T-cell (primary cell): ENCODE data around the gene LDLRAD4. TPM values are rescaled to one million over a fixed set of nuclear protein-coding genes. Genes with fewer than 3 reads are reported as not detected.

Experiments
- ATAC-seq, 4 experiments: fragments of 200-7000 bp in 3 of 4; fragments of 150-1000 bp in 1 of 4; cut with Tn5 transposase; replicated peaks in 1 of 4; 1 replicate in 3 of 4; 2 replicates in 1 of 4; pipeline ENCODE4 v1.10.0; 2021; ENCODE audit warnings: moderate library complexity in 3 of 4, mild to moderate bottlenecking in 2 of 4, moderate number of reproducible peaks in 1 of 4
- CTCF ChIA-PET, 2 donors: fragments of 300-600 bp; sonication (Branson Sonifier 250); formaldehyde crosslinking; loops; one replicate each; lab custom pipeline; 2022; ENCODE audit warnings: antibody characterized with exemption in 2 of 2; lab: Charles Lee
- POLR2A ChIA-PET, 2 donors: fragments of 300-600 bp; sonication (Branson Sonifier 250); formaldehyde crosslinking; loops; one replicate each; lab custom pipeline; 2022; ENCODE audit warnings: antibody characterized with exemption in 2 of 2; lab: Charles Lee
- DNase-seq, 35 experiments: peaks; one replicate each; pipeline versions ENCODE4 v3.0.0 to v3.0.0-alpha.2; 2013 to 2023
- H3K27ac ChIP-seq: one replicate; pipeline ENCODE4 v1.5.1; 2013; ENCODE audit warnings: low read length
- H3K27me3 ChIP-seq, 2 experiments: replicated peaks in 1 of 2; 1 replicate in 1 of 2; 2 replicates in 1 of 2; pipeline versions ENCODE4 v1.6.1 to v1.7.0; 2013; ENCODE audit warnings: low read length in 1 of 2, mixed read lengths in 1 of 2; ENCODE audit not compliant: control insufficient read depth in 2 of 2, insufficient read depth in 2 of 2; ENCODE audit errors: extremely low read depth in 1 of 2
- H3K36me3 ChIP-seq, 2 donors: 1 replicate in 1 of 2; 2 replicates in 1 of 2; pipeline versions ENCODE4 v1.6.1 to v1.7.0; 2013; ENCODE audit warnings: low read length in 1 of 2; ENCODE audit not compliant: control insufficient read depth in 2 of 2, insufficient read depth in 1 of 2; ENCODE audit errors: extremely low read depth in 1 of 2
- H3K4me1 ChIP-seq, 2 experiments: 1 replicate in 1 of 2; 2 replicates in 1 of 2; pipeline versions ENCODE4 v1.6.1 to v1.7.0; 2013; ENCODE audit warnings: low read length in 2 of 2, mixed read lengths in 1 of 2; ENCODE audit not compliant: insufficient read depth in 2 of 2, control insufficient read depth in 1 of 2; ENCODE audit errors: extremely low read depth in 1 of 2
- H3K4me3 ChIP-seq, 2 donors: 1 replicate in 1 of 2; 2 replicates in 1 of 2; pipeline versions ENCODE4 v1.5.1 to v1.7.0; 2013; ENCODE audit warnings: mild to moderate bottlenecking in 2 of 2, low read length in 1 of 2, moderate library complexity in 1 of 2; ENCODE audit not compliant: control insufficient read depth in 1 of 2; ENCODE audit errors: extremely low read depth in 1 of 2
- H3K9me3 ChIP-seq: 2 replicates; pipeline ENCODE4 v1.7.0; 2013
- H3K27ac Mint-ChIP-seq, 2 donors: one replicate each; pipeline ENCODE4 v1.8.0; 2020 to 2021; ENCODE audit warnings: mild to moderate bottlenecking in 2 of 2, mixed read lengths in 2 of 2
- H3K27me3 Mint-ChIP-seq, 2 donors: one replicate each; pipeline ENCODE4 v1.8.0; 2021 to 2022; ENCODE audit warnings: mixed read lengths in 2 of 2
- H3K36me3 Mint-ChIP-seq: one replicate; pipeline ENCODE4 v1.8.0; 2021; ENCODE audit warnings: mixed read lengths
- H3K4me1 Mint-ChIP-seq, 3 donors: one replicate each; pipeline ENCODE4 v1.8.0; 2020 to 2022; ENCODE audit warnings: mixed read lengths in 3 of 3, mild to moderate bottlenecking in 1 of 3
- H3K4me3 Mint-ChIP-seq, 3 donors: one replicate each; pipeline ENCODE4 v1.8.0; 2020 to 2022; ENCODE audit warnings: mild to moderate bottlenecking in 3 of 3, mixed read lengths in 3 of 3, moderate library complexity in 3 of 3
- H3K9me3 Mint-ChIP-seq, 3 donors: one replicate each; pipeline ENCODE4 v1.8.0; 2020 to 2022; ENCODE audit warnings: mixed read lengths in 3 of 3
- WGBS: methylation state at CpG from one replicate; pipeline ENCODE4 v1.1.5; 2013; ENCODE audit warnings: missing lambda C conversion rate; ENCODE audit not compliant: insufficient coverage; 5-methylcytosine and 5-hydroxymethylcytosine counted together
- total RNA-seq, 35 experiments: library from RNA in 6 of 35; stranded (reverse) in 6 of 35; fragments of 120-200 nt in 1 of 35; gene quantifications; one replicate each; pipeline versions ENCODE4 v1.2.1 to v1.2.4 and lab custom pipeline; 2013 to 2026

The LDLRAD4 gene
- total RNA-seq, 5 donors from 2014 or later (not counting 1 experiment from before 2014, with no cell fraction given) = 57.6 to 80.8 (median 72.4) TPM

DNA sequence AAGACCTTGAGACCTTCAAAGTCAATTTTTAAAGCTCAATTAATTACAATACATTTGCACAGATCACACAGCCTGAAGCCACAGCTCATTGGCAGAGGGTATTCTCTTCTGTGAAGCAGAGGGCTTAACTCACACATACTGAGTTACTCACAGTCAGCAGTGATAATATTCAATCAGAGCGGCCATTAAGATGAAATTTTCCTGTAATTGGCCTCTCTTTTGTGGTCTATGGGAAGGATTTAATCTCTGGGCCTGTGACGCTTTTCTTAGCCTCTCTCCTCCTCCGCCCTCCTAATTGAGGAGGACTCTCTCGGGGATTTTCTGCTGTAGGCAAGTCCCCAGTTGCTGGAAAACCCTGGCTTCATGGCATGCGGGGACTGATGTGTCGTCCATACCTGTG, 12.3 kb upstream of the LDLRAD4 start:
- H3K27me3 Mint-ChIP-seq = peaks cover 20 to 49% of the 10 kb centered on the region in 2 donors
- H3K4me3 Mint-ChIP-seq = no peak overlapping the region
- no peak for ATAC-seq

DNA sequence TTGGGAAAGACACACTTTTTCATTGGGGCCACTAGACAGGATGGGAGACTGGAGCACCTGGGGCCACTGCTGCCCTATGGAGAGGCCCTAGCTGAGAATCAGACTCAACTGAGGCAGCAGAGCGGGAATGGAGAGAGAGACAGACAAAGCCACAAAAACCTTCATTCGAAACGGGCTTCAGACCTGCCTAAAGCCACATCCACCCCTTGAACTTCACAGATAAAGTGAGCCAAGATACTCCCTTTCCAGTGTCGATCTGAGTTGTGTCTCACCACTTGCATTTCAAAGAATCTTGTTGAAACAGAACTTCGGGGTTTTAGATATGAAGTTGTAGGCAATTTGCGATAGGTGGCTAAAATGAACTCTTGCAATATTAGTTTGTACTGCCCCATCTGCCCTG, 11.3 kb upstream of the LDLRAD4 start:
- peaks cover 2 to 9% of the 10 kb centered on the region in 2 experiments for H3K4me1 ChIP-seq
- H3K27ac ChIP-seq = no peak overlapping the region
- ATAC-seq = peak in 1 of 4 experiments; percentile 32
- H3K4me3 ChIP-seq = no peak overlapping the region
- peaks cover 0 to 34% of the 10 kb centered on the region in 2 experiments for H3K27me3 ChIP-seq
- Mint-ChIP-seq H3K4me3 (no peak overlapping the region), H3K4me1 (peaks cover 0 to 11% (median 2%) of the 10 kb centered on the region in 3 donors), H3K27ac (no peak overlapping the region), H3K27me3 (peaks cover 20 to 49% of the 10 kb centered on the region in 2 donors), H3K9me3 (no peaks in the 10 kb centered on the region), H3K36me3 (no peaks in the 10 kb centered on the region)
- H3K36me3 ChIP-seq = no peaks in the 10 kb centered on the region
- 60% methylated on average over 1 of the region's 6 CpGs for WGBS
- no peak for DNase-seq
- H3K9me3 ChIP-seq = no peaks in the 10 kb centered on the region
- POLR2A ChIA-PET = no interaction called here
- CTCF ChIA-PET = interaction anchor here in 1 of 2 donors (0.6 kb wide), 1 partner anchor 110 kb away, joined by 3 read pairs; no protein-coding TSS in a partner anchor

More for the DNA sequence above, 12.3 kb upstream of the LDLRAD4 start:
- Histone ChIP-seq H3K27me3 (peaks cover 0 to 34% of the 10 kb centered on the region in 2 experiments), H3K9me3 (no peaks in the 10 kb centered on the region), H3K36me3 (no peaks in the 10 kb centered on the region), H3K27ac (no peak overlapping the region), H3K4me1 (peaks cover 2 to 9% of the 10 kb centered on the region in 2 experiments), H3K4me3 (no peak overlapping the region)
- Mint-ChIP-seq H3K27ac (no peak overlapping the region), H3K36me3 (no peaks in the 10 kb centered on the region), H3K4me1 (peaks cover 0 to 11% (median 2%) of the 10 kb centered on the region in 3 donors), H3K9me3 (no peaks in the 10 kb centered on the region)
- DNase-seq = no peak
- WGBS = no CpG with 5 or more reads among the region's 6 CpGs
- ChIA-PET CTCF (no interaction called here), POLR2A (no interaction called here)

DNA sequence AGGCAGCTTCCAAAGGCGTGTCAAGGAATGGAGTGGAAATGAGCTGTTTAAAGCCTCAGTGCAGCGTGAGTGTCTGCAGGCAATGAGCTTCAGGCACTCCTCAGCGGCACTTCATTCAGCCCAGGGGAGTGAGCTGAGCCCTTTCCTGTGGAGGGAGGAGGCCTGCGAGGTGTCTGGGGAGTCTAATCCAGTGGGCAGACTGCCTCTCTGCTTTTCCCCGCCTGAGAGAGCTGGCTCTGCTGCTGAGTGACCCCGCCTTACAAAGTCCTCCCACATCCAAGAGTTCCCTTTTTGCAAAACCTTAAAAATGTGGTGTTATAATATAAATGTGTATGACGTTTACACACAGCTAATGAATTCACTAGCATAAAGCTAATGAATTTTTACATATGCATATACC, 7.0 kb upstream of the LDLRAD4 start:
- Mint-ChIP-seq H3K27me3 (peaks cover 20 to 37% of the 10 kb centered on the region in 2 donors), H3K9me3 (no peaks in the 10 kb centered on the region), H3K4me1 (peaks cover 7 to 15% (median 8%) of the 10 kb centered on the region in 3 donors), H3K36me3 (no peaks in the 10 kb centered on the region), H3K4me3 (no peak overlapping the region), H3K27ac (no peak overlapping the region)
- ATAC-seq = no peak
- Histone ChIP-seq H3K4me3 (no peak overlapping the region), H3K9me3 (no peaks in the 10 kb centered on the region), H3K27me3 (peaks cover 0 to 36% of the 10 kb centered on the region in 2 experiments), H3K4me1 (peaks cover 6 to 12% of the 10 kb centered on the region in 2 experiments), H3K27ac (no peak overlapping the region), H3K36me3 (no peaks in the 10 kb centered on the region)
- ChIA-PET POLR2A (no interaction called here), CTCF (interaction anchor here in 1 of 2 donors (1.0 kb wide), 1 partner anchor 601 kb away, joined by 3 read pairs; no protein-coding TSS in a partner anchor)
- DNase-seq = no peak
- WGBS = no CpG with 5 or more reads among the region's 7 CpGs

DNA sequence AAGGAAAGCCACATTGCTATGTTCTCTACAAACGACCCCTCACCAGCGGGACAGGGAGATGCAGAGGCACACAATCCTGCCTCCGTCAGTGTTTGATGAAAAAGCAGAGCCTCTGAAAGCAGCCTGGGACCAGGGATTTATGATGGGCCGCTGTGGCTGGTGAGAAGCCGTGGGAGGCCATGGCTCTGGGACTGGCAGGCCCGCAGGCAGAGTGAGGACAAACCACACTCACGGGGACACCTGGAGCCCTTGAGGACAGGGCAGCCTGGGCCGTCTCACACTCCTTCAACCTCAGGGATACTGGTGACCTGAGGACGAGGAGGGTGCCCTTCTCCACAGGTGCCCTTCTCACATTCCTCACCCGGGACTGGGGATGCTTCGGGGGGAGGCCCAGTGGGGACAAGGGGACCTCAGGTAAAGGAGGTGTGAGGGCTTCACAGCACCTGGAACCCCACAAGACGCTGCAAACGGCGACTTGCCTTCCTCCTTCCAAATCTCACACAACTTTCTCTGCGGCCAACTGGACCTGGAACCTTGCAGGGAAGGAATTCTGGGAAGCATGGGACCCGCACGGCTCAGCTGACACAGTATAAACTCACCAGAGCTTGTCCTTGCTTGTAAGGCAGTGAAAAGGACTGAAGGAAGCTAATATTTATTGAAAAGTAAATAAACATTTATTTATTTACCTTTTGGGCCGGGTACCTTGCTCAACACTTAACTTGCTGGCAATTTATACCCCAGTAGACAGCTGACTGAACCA, 5.3 kb upstream of the LDLRAD4 start:
- Mint-ChIP-seq H3K4me3 (no peak overlapping the region), H3K9me3 (no peaks in the 10 kb centered on the region), H3K36me3 (no peaks in the 10 kb centered on the region), H3K27ac (no peak overlapping the region), H3K27me3 (peaks cover 11 to 23% of the 10 kb centered on the region in 2 donors), H3K4me1 (peaks cover 8 to 11% (median 9%) of the 10 kb centered on the region in 3 donors)
- no peak for DNase-seq
- Histone ChIP-seq H3K9me3 (no peaks in the 10 kb centered on the region), H3K4me1 (peaks cover 6 to 9% of the 10 kb centered on the region in 2 experiments), H3K36me3 (no peaks in the 10 kb centered on the region), H3K4me3 (no peak overlapping the region), H3K27me3 (peaks cover 0 to 27% of the 10 kb centered on the region in 2 experiments), H3K27ac (no peak overlapping the region)
- WGBS = 99% methylated on average over 7 of the region's 18 CpGs
- CTCF ChIA-PET = interaction anchor here in 1 of 2 donors (0.8 kb wide), 1 partner anchor 127 kb away, joined by 4 read pairs; no protein-coding TSS in a partner anchor
- POLR2A ChIA-PET = no interaction called here
- no peak for ATAC-seq

DNA sequence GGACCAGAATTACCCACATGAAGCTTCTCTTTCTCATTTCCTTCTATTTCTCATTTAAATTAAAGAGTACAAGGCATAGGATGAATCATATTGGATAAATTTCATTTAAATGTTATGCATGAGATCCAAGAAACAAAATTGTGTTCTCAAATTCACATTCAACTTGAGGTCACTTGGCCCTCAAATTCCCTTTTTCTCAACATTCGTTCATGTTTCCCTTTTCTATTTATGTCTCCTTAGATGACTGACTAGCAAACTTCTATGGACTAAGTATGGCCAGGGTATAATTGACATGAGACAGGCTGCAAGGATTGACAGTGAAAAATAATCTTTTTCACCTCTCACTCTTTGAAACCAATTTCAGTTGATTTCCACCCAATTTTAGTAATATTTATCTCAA, 4.0 kb upstream of the LDLRAD4 start:
- no CpG with 5 or more reads among the region's 1 CpG for WGBS
- ChIA-PET POLR2A (no interaction called here), CTCF (no interaction called here)
- no peaks in the 10 kb centered on the region for H3K9me3 ChIP-seq
- H3K27me3 ChIP-seq = peaks cover 0 to 35% of the 10 kb centered on the region in 2 experiments
- no peaks in the 10 kb centered on the region for H3K9me3 Mint-ChIP-seq
- no peak for DNase-seq
- no peaks in the 10 kb centered on the region for H3K36me3 Mint-ChIP-seq
- H3K27ac Mint-ChIP-seq = no peak overlapping the region
- no peak overlapping the region for H3K4me3 Mint-ChIP-seq
- H3K4me1 ChIP-seq = peaks cover 13 to 21% of the 10 kb centered on the region in 2 experiments
- no peaks in the 10 kb centered on the region for H3K36me3 ChIP-seq
- H3K4me1 Mint-ChIP-seq = peaks cover 15 to 20% (median 19%) of the 10 kb centered on the region in 3 donors
- peaks cover 7 to 19% of the 10 kb centered on the region in 2 donors for H3K27me3 Mint-ChIP-seq
- H3K4me3 ChIP-seq = no peak overlapping the region
- no peak overlapping the region for H3K27ac ChIP-seq
- no peak for ATAC-seq

DNA sequence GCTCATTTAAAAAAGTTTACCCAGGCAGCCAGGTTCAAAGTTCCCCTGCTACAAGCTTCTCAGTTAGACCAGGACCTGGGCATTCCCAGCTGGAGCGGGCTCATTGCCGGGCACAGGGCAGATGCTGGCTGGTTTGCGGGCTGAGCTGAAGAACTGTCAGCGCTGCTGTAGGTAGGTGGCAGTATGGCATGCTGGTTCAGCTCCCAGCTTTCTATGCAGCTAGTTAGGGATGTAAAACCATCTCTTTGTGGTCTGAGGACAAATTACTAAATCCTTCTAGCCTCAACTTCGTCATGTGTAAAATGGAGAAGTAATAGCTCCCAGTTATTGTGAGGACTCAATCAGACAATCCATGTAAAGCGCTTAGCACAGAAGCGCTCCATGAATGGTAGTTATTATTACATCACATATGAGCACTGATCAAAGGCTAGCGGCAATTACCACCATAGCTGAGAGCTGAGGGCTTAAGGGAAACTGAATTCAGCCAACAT, 2.4 kb upstream of the LDLRAD4 start:
- no peaks in the 10 kb centered on the region for H3K36me3 ChIP-seq
- peak overlapping the region in 1 of 2 donors; percentile 21 for H3K4me3 ChIP-seq
- ChIA-PET CTCF (interaction anchor here (0.6 to 1.7 kb wide), 33 partner anchors 9 to 621 kb away, joined by 3 to 8 read pairs (median 4); partner anchors contain the start of genes CEP192 (in 1 of the 2), FAM210A (in 1 of the 2) and RNMT (in 1 of the 2)), POLR2A (interaction anchor here (0.5 to 1.1 kb wide), 3 partner anchors 14 to 209 kb away, joined by 3 to 5 read pairs (median 3); no protein-coding TSS in a partner anchor)
- peaks cover 17 to 26% of the 10 kb centered on the region in 2 experiments for H3K4me1 ChIP-seq
- 6% methylated on average over 5 of the region's 8 CpGs for WGBS
- H3K27me3 ChIP-seq = peaks cover 0 to 35% of the 10 kb centered on the region in 2 experiments
- Mint-ChIP-seq H3K36me3 (no peaks in the 10 kb centered on the region), H3K27me3 (peaks cover 7 to 18% of the 10 kb centered on the region in 2 donors), H3K9me3 (no peaks in the 10 kb centered on the region), H3K4me3 (peak overlapping the region; percentile 85 to 89 (median 86)), H3K4me1 (peaks cover 31 to 34% (median 34%) of the 10 kb centered on the region in 3 donors), H3K27ac (peak overlapping the region; percentile 69 to 88)
- no peaks in the 10 kb centered on the region for H3K9me3 ChIP-seq
- ATAC-seq = peak; percentile 54 to 64 (median 57)
- H3K27ac ChIP-seq = no peak overlapping the region
- peak in 32 of 35 experiments; percentile 19 to 75 (median 41) for DNase-seq
